Stimulated activated CD8-positive, alpha-beta memory T cell treated with anti-CD3 and anti-CD28 coated beads, Interleukin-7, amount 100 ng/mL, for 24 hours (primary cell): ENCODE data around the gene C19orf47.
"Not testable (repeated sequence)": the region's sequence is repeated elsewhere in the genome, so short reads cannot be mapped to it uniquely, and the experiment has no call there.

Source experiments
- DNase-seq: peaks from one replicate; pipeline ENCODE4 v3.0.0-alpha.2; 2020; ENCODE audit warnings: low read depth

Gene C19orf47

GRCh38 chr19:40344422-40344821 is 3.8 kb downstream of the C19orf47 start:
- no peak for DNase-seq

GRCh38 chr19:40342644-40343311 is 5.4 kb downstream of the C19orf47 start:
- no peak for DNase-seq

DNA sequence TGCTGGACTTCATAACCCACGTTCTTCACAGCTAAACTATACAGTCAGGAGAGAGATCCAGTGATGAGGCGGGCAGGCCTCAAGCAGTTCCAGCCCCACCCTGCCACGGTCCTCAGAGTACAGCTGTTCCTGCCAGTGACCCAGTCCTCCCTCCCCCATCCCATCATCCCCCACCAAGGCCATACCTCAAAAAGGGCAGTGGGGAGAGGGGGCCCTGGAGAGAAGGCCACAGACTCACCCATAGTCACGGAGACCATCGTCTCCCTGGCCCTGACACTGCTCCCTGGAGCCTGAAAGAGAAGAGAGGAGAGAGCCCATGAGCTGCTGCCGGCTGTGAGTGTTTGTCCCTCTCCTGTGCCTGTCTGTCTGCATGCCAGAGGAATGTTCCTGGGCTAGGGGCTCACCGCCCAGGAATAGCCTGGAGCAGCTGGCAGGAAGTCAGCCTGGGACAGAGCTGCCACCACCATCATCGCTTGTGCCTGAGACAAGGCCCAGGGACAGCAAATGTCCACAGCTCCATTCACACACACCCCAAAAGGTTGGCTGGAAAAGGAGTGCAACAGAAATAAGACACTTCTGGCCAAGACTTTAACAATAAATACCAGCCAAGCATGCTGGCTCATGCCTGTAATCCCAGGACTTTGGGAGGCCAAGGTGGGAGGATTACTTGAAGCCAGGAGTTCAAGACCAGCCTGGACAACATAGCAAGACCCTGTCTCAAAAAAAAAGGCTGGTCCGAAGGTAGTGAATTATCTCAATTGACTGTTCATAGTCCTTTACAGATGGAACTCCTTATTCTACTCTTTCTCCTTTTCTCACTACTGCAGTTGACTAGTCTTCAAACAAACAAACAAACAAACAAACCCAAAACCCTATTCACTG is 6.4 kb downstream of the C19orf47 start:
- DNase-seq = no peak

GRCh38 chr19:40339018-40339728 is 9.0 kb downstream of the C19orf47 start:
- DNase-seq = no peak

- no peak for DNase-seq
Measured at GRCh38 chr19:40337594-40337993, 10.6 kb downstream of the C19orf47 start.

DNA sequence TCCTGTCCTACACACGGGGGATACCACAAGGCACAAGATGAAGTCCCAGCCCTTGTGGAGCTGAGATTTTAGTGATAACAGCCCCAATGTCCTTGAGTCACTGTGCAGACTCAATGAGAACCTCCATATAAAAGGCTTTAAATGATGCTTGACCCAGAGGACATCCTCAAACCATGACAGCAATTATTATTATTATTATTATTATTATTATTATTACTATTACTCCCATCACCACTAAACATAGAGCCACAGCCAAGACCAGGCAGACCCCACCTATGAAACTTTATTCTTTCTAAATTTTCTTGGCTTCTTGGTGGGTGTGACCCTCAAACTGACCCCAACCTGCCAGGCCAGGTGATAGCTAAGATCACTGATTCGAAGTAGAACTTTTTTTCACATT is 11.1 kb downstream of the C19orf47 start:
- DNase-seq = no peak

DNA sequence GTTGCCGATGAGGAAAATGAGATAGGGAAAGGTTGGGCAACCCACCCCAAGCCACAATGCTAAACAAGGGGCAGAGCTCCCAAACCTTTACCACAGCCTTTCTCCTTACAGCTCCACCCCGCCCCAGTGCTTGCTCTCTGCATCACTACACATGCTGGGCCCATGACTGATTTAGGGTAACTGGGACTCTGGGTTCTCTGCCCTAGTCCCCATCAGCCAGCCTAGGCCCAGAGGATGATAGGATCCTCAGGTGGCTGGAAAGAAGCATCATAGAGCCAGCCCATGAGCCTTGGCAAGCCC is 11.6 kb downstream of the C19orf47 start:
- DNase-seq = no peak

GRCh38 chr19:40335855-40336600 is 12.2 kb downstream of the C19orf47 start:
- DNase-seq = no peak

- no peak for DNase-seq
Measured at GRCh38 chr19:40335101-40335500, 13.1 kb downstream of the C19orf47 start.

DNA sequence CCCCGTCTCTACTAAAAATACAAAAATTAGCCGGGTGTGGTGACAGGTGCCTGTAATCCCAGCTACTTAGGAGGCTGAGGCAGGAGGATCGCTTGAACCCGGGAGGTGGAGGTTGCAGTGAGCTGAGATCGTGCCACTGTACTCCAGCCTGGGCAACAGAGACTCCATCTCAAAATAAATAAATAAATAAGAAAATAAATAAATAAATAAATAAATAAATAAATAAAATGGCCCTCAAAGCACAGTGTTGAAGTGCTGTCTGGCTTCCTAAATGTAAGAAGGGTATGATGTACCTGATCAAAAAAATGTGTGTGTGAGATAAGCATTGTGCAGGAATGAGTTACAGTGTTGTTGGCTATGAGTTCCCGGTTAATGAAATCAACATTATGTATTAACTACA is 15.1 kb downstream of the C19orf47 start:
- DNase-seq = not testable (repeated sequence)

DNA sequence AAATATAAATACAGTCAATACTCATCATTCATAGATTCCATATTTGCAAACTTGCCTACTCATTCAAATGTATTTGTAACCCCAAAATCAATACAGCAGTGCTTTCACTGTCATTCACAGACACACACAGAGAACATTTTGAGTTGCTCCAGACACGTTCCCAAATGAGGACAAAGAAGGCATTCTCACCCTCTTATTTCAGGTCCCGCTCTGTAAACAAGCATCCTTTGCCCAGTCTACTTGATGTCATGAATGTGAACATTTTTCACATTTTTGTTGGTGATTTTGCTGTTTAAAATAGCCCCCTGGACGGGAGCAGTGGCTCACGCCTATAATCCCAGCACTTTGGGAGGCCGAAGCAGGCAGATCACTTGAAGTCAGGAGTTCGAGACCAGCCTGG is 15.5 kb downstream of the C19orf47 start:
- no peak for DNase-seq

GRCh38 chr19:40331052-40331451 is 17.1 kb downstream of the C19orf47 start:
- no peak for DNase-seq

- no peak for DNase-seq
Measured at GRCh38 chr19:40326201-40326600, 22.0 kb downstream of the C19orf47 start.

DNA sequence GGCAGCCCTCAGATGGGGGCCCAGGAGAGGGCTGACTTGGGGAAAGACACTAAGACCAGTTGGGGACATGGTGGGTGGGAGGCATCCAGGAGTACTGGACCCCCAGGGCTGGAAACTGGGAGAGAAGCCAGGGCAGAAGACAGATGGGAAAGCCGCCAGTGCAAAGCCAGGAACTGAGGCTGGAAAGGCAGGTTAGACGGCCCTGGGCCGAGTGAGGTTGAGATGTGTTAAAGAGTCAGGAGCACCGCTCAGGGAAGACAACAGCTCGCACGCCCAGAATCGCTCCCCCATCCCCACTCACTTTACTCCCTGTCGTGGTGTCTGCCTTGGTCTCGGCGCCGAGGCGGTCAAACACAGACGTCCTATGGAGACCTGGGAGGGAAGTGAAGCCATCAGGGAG is 24.5 kb downstream of the C19orf47 start:
- no peak for DNase-seq

DNA sequence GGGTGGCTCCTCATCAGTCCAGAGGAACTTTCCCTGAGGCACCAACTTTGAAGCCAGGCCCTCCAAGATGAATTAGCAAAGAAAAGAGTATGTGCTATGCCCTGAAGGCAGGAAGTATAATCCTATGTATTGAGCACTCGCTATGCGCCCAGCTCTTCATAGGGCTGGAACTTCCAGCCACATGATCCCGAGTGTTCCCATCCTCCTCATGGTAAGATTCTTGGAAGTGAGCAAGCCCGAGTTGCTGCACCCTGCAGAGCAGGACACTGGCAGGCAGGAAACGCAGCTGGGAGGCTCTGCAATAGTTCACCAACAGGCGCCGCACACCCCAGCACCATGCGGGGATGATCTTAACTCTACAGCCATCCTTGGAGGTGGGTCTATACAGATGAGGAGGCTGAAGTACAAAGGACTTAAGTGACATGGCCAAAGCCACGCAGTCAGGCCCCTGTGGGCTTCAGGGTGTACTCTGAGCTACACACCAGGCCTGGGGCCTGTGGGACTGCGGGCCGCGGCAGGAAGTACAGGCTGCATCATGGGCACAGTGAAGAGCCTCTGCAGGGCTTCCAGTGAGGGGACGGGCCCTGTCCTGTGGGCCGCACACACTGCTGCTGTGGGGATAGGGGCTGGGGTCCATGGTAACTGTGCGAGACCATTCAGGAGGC is 25.1 kb downstream of the C19orf47 start:
- no peak for DNase-seq

- no peak for DNase-seq
Measured at GRCh38 chr19:40322271-40322610, 26.0 kb downstream of the C19orf47 start.

DNA sequence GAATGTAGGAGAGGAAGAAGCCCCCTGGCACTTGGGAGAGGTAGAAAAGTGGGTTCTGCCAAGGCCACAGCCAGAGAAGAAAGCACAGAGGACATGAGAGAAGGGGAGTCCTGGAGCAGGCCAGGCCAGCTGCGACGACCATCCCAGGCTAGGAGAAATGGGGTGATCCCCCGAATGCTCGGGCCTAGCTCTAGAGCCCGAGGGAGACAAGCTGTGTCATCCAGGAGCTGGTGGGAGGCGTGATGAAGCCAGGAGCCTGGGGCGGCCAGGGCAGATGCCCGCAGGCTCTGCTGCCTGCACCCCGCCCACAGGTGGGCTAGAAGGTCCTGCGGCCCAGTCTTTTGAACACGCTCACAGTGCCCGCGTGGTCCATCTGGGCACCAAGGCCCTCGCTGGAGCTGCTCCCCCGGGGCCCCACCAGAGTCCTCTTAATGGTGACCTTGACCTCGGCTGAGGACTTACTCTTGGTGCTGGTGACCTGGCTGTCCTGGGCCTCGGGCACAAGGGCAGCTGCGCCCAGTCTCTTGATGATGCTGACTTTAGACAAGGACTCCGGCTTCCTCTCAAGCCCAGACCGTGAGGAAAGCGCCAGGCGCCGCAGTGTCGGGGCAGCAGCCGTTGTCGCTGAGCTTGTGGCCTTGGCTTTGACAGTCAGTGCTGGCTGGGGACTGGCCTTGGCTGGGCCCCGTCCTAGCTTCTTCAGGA is 26.5 kb downstream of the C19orf47 start:
- DNase-seq = no peak

- no peak for DNase-seq
Measured at GRCh38 chr19:40321076-40321475, 27.1 kb downstream of the C19orf47 start.

DNA sequence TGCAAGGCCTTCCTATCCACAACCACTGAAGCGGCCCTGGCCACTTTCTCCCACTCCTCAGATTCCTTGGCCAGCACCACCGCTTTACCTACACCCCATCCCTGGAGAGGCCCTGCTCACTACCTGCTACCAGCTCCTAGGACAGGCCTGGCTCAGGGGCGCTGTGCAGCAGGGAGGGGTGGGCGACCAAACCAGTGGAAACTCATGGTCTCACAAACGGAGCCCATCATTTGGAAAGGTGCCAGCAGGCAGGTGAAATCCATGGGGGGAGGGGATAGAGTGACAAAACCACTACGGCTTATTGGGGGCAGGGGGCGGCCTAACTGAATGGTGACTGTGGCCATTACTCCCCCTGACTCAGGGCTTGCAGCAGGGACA is 27.6 kb downstream of the C19orf47 start:
- no peak for DNase-seq

- no peak for DNase-seq
Measured at GRCh38 chr19:40317338-40317737, 30.9 kb downstream of the C19orf47 start.

GRCh38 chr19:40315812-40316470 is 32.3 kb downstream of the C19orf47 start:
- no peak for DNase-seq
